ENCODE results near the gene LRRC55.

DNA sequence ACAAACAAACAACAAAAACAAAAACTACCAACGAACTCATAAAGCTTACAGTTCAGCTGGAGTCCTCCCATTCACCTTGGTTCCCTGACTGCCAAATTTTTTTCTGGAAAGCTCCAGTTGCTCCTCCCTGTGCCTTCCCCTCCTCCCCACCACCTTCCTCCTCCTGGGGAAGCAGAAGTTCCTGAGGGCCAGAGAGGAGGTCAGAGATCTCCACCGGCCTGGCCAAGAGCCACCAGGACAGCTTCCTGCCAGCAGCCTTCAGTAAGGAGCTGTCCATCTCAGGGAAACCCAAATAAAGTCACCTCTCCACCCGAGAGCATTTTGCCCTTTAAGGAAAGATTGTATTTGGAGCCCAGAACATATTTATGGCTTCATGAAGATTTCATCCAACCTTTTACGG is 35.3 kb downstream of the LRRC55 start:
- TF ChIP-seq CTCF (IDR thresholded peaks at IDR 0.05) = no peak
- peak in 1 of 2 donors; percentile 28 for TF ChIP-seq POLR2AphosphoS5 (IDR thresholded peaks at IDR 0.05)
- TF ChIP-seq EP300 (IDR thresholded peaks at IDR 0.05) = no peak

Measured in esophagus muscularis mucosa (tissue), 4 donors.